Mesothelial cell of epicardium (in vitro differentiated cells): ENCODE results near the gene ZFX. TPM values are rescaled to one million over a fixed set of nuclear protein-coding genes. Genes with fewer than 3 reads are reported as not detected.
A peak's percentile ranks its signal among the peaks of the same experiment; 100 is the strongest.

Source experiments
- DNase-seq, 2 experiments: peaks; one replicate each; pipeline ENCODE4 v3.0.0; 2021; ENCODE audit warnings: low spot score in 2 of 2; ENCODE audit not compliant: unreplicated experiment in 2 of 2
- H3K27ac Mint-ChIP-seq: 2 replicates; pipeline ENCODE4 v1.8.0; 2021; ENCODE audit warnings: mixed read lengths
- H3K27me3 Mint-ChIP-seq: 2 replicates; pipeline ENCODE4 v1.8.0; 2021; ENCODE audit warnings: low read depth, mixed read lengths
- H3K36me3 Mint-ChIP-seq: 2 replicates; pipeline ENCODE4 v1.8.0; 2021; ENCODE audit warnings: mixed read lengths
- H3K4me1 Mint-ChIP-seq: 2 replicates; pipeline ENCODE4 v1.8.0; 2021; ENCODE audit warnings: mixed read lengths
- H3K4me3 Mint-ChIP-seq: 2 replicates; pipeline ENCODE4 v1.8.0; 2021; ENCODE audit warnings: mild to moderate bottlenecking, moderate library complexity, mixed read lengths
- H3K9me3 Mint-ChIP-seq: 2 replicates; pipeline ENCODE4 v1.8.0; 2021; ENCODE audit warnings: mixed read lengths
- CTCF ChIP-seq: fragments of 200-600 bp; sonication (generic); IDR thresholded peaks from one replicate; pipeline ENCODE4 v1.5.0; 2021; ENCODE audit warnings: antibody characterized with exemption; ENCODE audit not compliant: unreplicated experiment
- total RNA-seq: library from RNA; stranded (reverse); gene quantifications from 3 replicates; pipeline ENCODE4 v1.2.1, GENCODE V29; 2021

ZFX gene
- total RNA-seq, 1 donor from 2014 or later = 131 TPM

GRCh38 chrX:24167719-24168472 is 18.4 kb downstream of the ZFX start:
- no peaks in the 10 kb centered on the region for H3K9me3 Mint-ChIP-seq
- no peak overlapping the region for H3K4me3 Mint-ChIP-seq
- peaks cover 6% of the 10 kb centered on the region for H3K36me3 Mint-ChIP-seq
- peak overlapping the region; percentile 72 for H3K27ac Mint-ChIP-seq
- no peak for TF ChIP-seq CTCF
- peaks cover 55% of the 10 kb centered on the region for H3K4me1 Mint-ChIP-seq
- no peaks in the 10 kb centered on the region for H3K27me3 Mint-ChIP-seq
- DNase-seq = no peak

- DNase-seq = no peak
- peaks cover 8% of the 10 kb centered on the region for H3K36me3 Mint-ChIP-seq
- H3K4me3 Mint-ChIP-seq = no peak overlapping the region
- H3K27me3 Mint-ChIP-seq = no peaks in the 10 kb centered on the region
- peak overlapping the region; percentile 31 for H3K27ac Mint-ChIP-seq
- H3K4me1 Mint-ChIP-seq = peaks cover 57% of the 10 kb centered on the region
- TF ChIP-seq CTCF = no peak
- no peaks in the 10 kb centered on the region for H3K9me3 Mint-ChIP-seq
These were observed 19.3 kb downstream of the ZFX start for GRCh38 chrX:24168807-24169206.

GRCh38 chrX:24169211-24169610 is 19.7 kb downstream of the ZFX start:
- Mint-ChIP-seq H3K27ac (peak overlapping the region; percentile 31), H3K4me1 (peaks cover 56% of the 10 kb centered on the region), H3K36me3 (peaks cover 8% of the 10 kb centered on the region), H3K4me3 (no peak overlapping the region), H3K9me3 (no peaks in the 10 kb centered on the region), H3K27me3 (no peaks in the 10 kb centered on the region)
- no peak for DNase-seq
- TF ChIP-seq CTCF = no peak

- H3K4me3 Mint-ChIP-seq = no peak overlapping the region
- H3K9me3 Mint-ChIP-seq = peaks cover 6% of the 10 kb centered on the region
- TF ChIP-seq CTCF = no peak
- H3K27ac Mint-ChIP-seq = peak overlapping the region; percentile 68
- DNase-seq = no peak
- no peaks in the 10 kb centered on the region for H3K27me3 Mint-ChIP-seq
- H3K4me1 Mint-ChIP-seq = peaks cover 36% of the 10 kb centered on the region
- peaks cover 22% of the 10 kb centered on the region for H3K36me3 Mint-ChIP-seq
These were observed 23.8 kb downstream of the ZFX start for GRCh38 chrX:24173115-24173847.

GRCh38 chrX:24175276-24175675 is 25.7 kb downstream of the ZFX start:
- no peak for DNase-seq
- TF ChIP-seq CTCF = no peak
- Mint-ChIP-seq H3K4me3 (no peak overlapping the region), H3K27ac (no peak overlapping the region), H3K4me1 (peaks cover 22% of the 10 kb centered on the region), H3K27me3 (no peaks in the 10 kb centered on the region), H3K36me3 (peaks cover 30% of the 10 kb centered on the region), H3K9me3 (peaks cover 6% of the 10 kb centered on the region)
